ENCODE data around the gene TCHP.

TCHP gene

DNA sequence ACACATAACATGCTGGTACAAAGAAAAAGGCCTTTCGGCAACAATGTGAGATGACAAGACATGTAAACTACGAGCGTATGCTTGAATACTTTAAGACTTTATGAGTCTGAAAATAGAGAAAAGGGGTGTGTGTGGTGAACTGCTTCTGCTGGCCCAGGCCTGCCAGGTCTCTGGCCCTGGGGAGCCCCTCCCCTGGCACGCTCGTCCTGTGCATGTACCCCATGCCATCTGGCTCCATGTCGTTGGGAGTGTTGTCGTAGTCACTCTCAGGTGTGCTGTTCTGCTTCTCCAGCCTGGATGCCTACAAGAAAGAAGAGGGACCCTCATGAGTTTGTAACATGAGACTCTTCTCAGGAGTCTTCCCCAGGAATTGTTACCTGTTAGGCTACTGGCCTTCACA, 38.9 kb downstream of the TCHP start:
- peaks cover 10 to 58% of the 10 kb centered on the region in 2 donors for H3K36me3 ChIP-seq (replicated peaks in 1 of 2; ENCODE audit: control insufficient read depth in 2 of 2, insufficient read depth in 2 of 2, low read length in 2 of 2)

DNA sequence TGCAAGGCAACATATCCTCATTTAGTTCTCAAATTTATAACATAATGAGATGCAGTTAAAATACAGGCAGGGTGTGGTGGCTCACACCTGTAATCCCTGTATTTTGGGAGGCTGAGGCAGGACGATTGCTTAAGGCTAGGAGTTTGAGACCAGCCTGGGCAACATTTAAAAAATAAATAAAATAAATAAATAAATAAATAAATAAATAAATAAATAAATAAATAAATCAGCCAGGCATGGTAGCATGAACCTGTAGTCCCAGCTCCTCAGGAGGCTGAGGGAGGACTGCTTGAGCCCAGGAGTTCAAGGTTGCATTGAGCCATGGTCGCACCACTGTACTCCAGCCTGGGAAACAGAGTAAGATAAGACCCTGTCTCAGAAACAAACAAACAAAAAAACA, 39.4 kb downstream of the TCHP start:
- H3K79me1 ChIP-seq (ENCODE audit: low read depth, low read length) = no peaks in the 10 kb centered on the region
- H4K8ac ChIP-seq (ENCODE audit: low read depth, low read length) = no peak overlapping the region
- H3K4me2 ChIP-seq (ENCODE audit: insufficient read depth, low read length, poor library complexity, severe bottlenecking) = no peak overlapping the region
- H3K18ac ChIP-seq (ENCODE audit: low read length) = no peak overlapping the region
- no peak overlapping the region for H3K4ac ChIP-seq (ENCODE audit: low read length)
- no peak overlapping the region for H3K4me3 ChIP-seq (ENCODE audit: low read length in 2 of 2)
- H3K23ac ChIP-seq (ENCODE audit: low read depth, low read length, poor library complexity) = no peak overlapping the region
- no peak overlapping the region for H2BK120ac ChIP-seq (ENCODE audit: low read depth, low read length)
- H3K27ac ChIP-seq (replicated peaks; ENCODE audit: low read length) = no peak overlapping the region
- H2BK5ac ChIP-seq (ENCODE audit: low read length) = no peak overlapping the region
- no peak overlapping the region for H3K14ac ChIP-seq (ENCODE audit: low read length)
- H2AFZ ChIP-seq (ENCODE audit: low read length) = no peak overlapping the region
- H3K9me3 ChIP-seq (replicated peaks in 1 of 2; ENCODE audit: control insufficient read depth in 2 of 2, insufficient read depth in 1 of 2, low read depth in 1 of 2, low read length in 2 of 2) = no peaks in the 10 kb centered on the region
- no peak overlapping the region for H2BK15ac ChIP-seq (ENCODE audit: low read length)
- H3K4me1 ChIP-seq (ENCODE audit: control insufficient read depth in 2 of 2, insufficient read depth in 1 of 2, low read depth in 1 of 2, low read length in 2 of 2) = peaks cover under 1 to 1% of the 10 kb centered on the region in 2 donors
- no CpG with 5 or more reads among the region's 2 CpGs for WGBS, 2 donors (ENCODE audit: extremely low coverage in 2 of 2, insufficient read length in 2 of 2, insufficient replicate concordance in 1 of 2)
- H3K36me3 ChIP-seq (replicated peaks in 1 of 2; ENCODE audit: control insufficient read depth in 2 of 2, insufficient read depth in 2 of 2, low read length in 2 of 2) = peaks cover 10 to 57% of the 10 kb centered on the region in 2 donors
- no peak for DNase-seq (ENCODE audit: low spot score)
- H2BK12ac ChIP-seq (ENCODE audit: low read length) = no peak overlapping the region
- no peak overlapping the region for H2AK5ac ChIP-seq (ENCODE audit: low read depth, low read length)
- H3K27me3 ChIP-seq (ENCODE audit: control insufficient read depth in 3 of 3, insufficient read depth in 3 of 3, low read depth in 1 of 3, low read length in 3 of 3) = no peaks in the 10 kb centered on the region
- no peak overlapping the region for H4K91ac ChIP-seq (ENCODE audit: low read depth, low read length, poor library complexity)
- H3K9ac ChIP-seq (ENCODE audit: low read depth, low read length, poor library complexity) = no peak overlapping the region

More for the DNA sequence above, 38.9 kb downstream of the TCHP start:
- Histone ChIP-seq H4K91ac (ENCODE audit: low read depth, low read length, poor library complexity) (no peak overlapping the region), H3K9ac (ENCODE audit: low read depth, low read length, poor library complexity) (no peak overlapping the region), H3K4ac (ENCODE audit: low read length) (no peak overlapping the region), H2AK5ac (ENCODE audit: low read depth, low read length) (no peak overlapping the region), H3K18ac (ENCODE audit: low read length) (peak overlapping the region; percentile 9), H2BK5ac (ENCODE audit: low read length) (no peak overlapping the region), H3K4me1 (ENCODE audit: control insufficient read depth in 2 of 2, insufficient read depth in 1 of 2, low read depth in 1 of 2, low read length in 2 of 2) (no peaks in the 10 kb centered on the region), H3K9me3 (replicated peaks in 1 of 2; ENCODE audit: control insufficient read depth in 2 of 2, insufficient read depth in 1 of 2, low read depth in 1 of 2, low read length in 2 of 2) (no peaks in the 10 kb centered on the region), H3K27ac (replicated peaks; ENCODE audit: low read length) (no peak overlapping the region), H2BK12ac (ENCODE audit: low read length) (no peak overlapping the region), H2BK120ac (ENCODE audit: low read depth, low read length) (no peak overlapping the region), H2AFZ (ENCODE audit: low read length) (no peak overlapping the region), H4K8ac (ENCODE audit: low read depth, low read length) (no peak overlapping the region), H3K79me1 (ENCODE audit: low read depth, low read length) (no peaks in the 10 kb centered on the region), H3K14ac (ENCODE audit: low read length) (no peak overlapping the region), H3K27me3 (ENCODE audit: control insufficient read depth in 3 of 3, insufficient read depth in 3 of 3, low read depth in 1 of 3, low read length in 3 of 3) (no peaks in the 10 kb centered on the region), H3K4me2 (ENCODE audit: insufficient read depth, low read length, poor library complexity, severe bottlenecking) (no peak overlapping the region), H3K4me3 (ENCODE audit: low read length in 2 of 2) (no peak overlapping the region), H3K23ac (ENCODE audit: low read depth, low read length, poor library complexity) (no peak overlapping the region), H2BK15ac (ENCODE audit: low read length) (no peak overlapping the region)
- no CpG with 5 or more reads among the region's 7 CpGs for WGBS, 2 donors (ENCODE audit: extremely low coverage in 2 of 2, insufficient read length in 2 of 2, insufficient replicate concordance in 1 of 2)
- no peak for DNase-seq (ENCODE audit: low spot score)

DNA sequence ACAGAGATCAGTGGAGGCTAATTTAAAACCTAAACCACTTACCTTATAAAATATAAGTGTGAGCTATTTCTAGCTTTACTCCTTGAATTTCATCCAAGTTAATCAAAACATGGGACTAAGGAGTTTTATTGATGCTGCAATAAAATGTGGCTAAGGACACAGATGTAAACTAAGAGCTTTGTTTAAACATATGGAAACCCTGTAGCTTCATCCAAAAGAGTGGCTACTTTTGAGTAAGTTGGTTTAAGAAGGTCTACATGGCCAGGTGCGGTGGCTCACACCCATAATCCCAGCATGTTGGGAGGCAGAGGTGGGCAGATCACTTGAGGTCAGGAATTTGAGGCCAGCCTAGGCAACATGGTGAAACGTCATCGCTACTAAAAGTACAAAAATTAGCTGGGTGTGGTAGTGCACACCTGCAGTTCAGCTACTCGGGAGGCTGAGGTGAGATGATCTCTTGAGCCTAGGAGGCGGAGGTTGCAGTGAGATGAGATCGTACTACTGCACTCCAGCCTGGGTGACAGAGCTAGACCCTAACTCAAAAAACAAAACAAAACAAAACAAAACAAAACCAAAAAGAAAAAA, 40.4 kb downstream of the TCHP start:
- H3K9ac ChIP-seq (ENCODE audit: low read depth, low read length, poor library complexity) = no peak overlapping the region
- H3K4ac ChIP-seq (ENCODE audit: low read length) = no peak overlapping the region
- H3K18ac ChIP-seq (ENCODE audit: low read length) = peak overlapping the region; percentile 12
- no peaks in the 10 kb centered on the region for H3K79me1 ChIP-seq (ENCODE audit: low read depth, low read length)
- no peak overlapping the region for H2BK15ac ChIP-seq (ENCODE audit: low read length)
- peaks cover 5 to 10% of the 10 kb centered on the region in 2 donors for H3K4me1 ChIP-seq (ENCODE audit: control insufficient read depth in 2 of 2, insufficient read depth in 1 of 2, low read depth in 1 of 2, low read length in 2 of 2)
- no peak overlapping the region for H2AK5ac ChIP-seq (ENCODE audit: low read depth, low read length)
- no peak overlapping the region for H3K27ac ChIP-seq (replicated peaks; ENCODE audit: low read length)
- no peak overlapping the region for H3K4me3 ChIP-seq (ENCODE audit: low read length in 2 of 2)
- no peaks in the 10 kb centered on the region for H3K27me3 ChIP-seq (ENCODE audit: control insufficient read depth in 3 of 3, insufficient read depth in 3 of 3, low read depth in 1 of 3, low read length in 3 of 3)
- H2BK120ac ChIP-seq (ENCODE audit: low read depth, low read length) = no peak overlapping the region
- H2AFZ ChIP-seq (ENCODE audit: low read length) = no peak overlapping the region
- H3K23ac ChIP-seq (ENCODE audit: low read depth, low read length, poor library complexity) = no peak overlapping the region
- H2BK12ac ChIP-seq (ENCODE audit: low read length) = no peak overlapping the region
- no peak overlapping the region for H3K4me2 ChIP-seq (ENCODE audit: insufficient read depth, low read length, poor library complexity, severe bottlenecking)
- no peak for DNase-seq (ENCODE audit: low spot score)
- no CpG with 5 or more reads among the region's 6 CpGs for WGBS, 2 donors (ENCODE audit: extremely low coverage in 2 of 2, insufficient read length in 2 of 2, insufficient replicate concordance in 1 of 2)
- no peak overlapping the region for H3K14ac ChIP-seq (ENCODE audit: low read length)
- H4K8ac ChIP-seq (ENCODE audit: low read depth, low read length) = no peak overlapping the region
- peaks cover 10 to 50% of the 10 kb centered on the region in 2 donors for H3K36me3 ChIP-seq (replicated peaks in 1 of 2; ENCODE audit: control insufficient read depth in 2 of 2, insufficient read depth in 2 of 2, low read length in 2 of 2)
- no peak overlapping the region for H4K91ac ChIP-seq (ENCODE audit: low read depth, low read length, poor library complexity)
- no peak overlapping the region for H2BK5ac ChIP-seq (ENCODE audit: low read length)
- no peaks in the 10 kb centered on the region for H3K9me3 ChIP-seq (replicated peaks in 1 of 2; ENCODE audit: control insufficient read depth in 2 of 2, insufficient read depth in 1 of 2, low read depth in 1 of 2, low read length in 2 of 2)

DNA sequence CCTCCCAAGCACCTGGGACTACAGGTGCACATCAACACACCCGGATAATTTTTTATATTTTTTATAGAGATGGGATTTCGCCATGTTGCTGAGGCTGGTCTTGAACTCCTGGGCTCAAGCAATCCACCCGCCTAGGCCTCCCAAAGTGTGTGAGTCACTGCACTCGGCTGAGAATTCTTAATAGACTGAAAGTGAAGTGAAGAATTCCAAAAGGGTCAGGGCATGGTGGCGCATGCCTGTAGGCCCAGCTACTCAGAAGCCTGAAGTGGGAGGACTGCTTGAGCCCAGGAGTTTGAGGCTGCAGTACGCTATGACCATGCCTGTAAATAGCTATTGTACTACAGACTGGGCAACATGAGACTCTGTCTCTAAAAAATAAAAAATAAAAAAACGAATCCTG, 43.7 kb downstream of the TCHP start:
- Histone ChIP-seq H2BK120ac (ENCODE audit: low read depth, low read length) (no peak overlapping the region), H3K9me3 (replicated peaks in 1 of 2; ENCODE audit: control insufficient read depth in 2 of 2, insufficient read depth in 1 of 2, low read depth in 1 of 2, low read length in 2 of 2) (no peaks in the 10 kb centered on the region), H3K9ac (ENCODE audit: low read depth, low read length, poor library complexity) (no peak overlapping the region), H2BK12ac (ENCODE audit: low read length) (no peak overlapping the region), H2AFZ (ENCODE audit: low read length) (no peak overlapping the region), H3K36me3 (replicated peaks in 1 of 2; ENCODE audit: control insufficient read depth in 2 of 2, insufficient read depth in 2 of 2, low read length in 2 of 2) (peaks cover 1 to 36% of the 10 kb centered on the region in 2 donors), H3K4me2 (ENCODE audit: insufficient read depth, low read length, poor library complexity, severe bottlenecking) (no peak overlapping the region), H2BK15ac (ENCODE audit: low read length) (no peak overlapping the region), H3K4me1 (ENCODE audit: control insufficient read depth in 2 of 2, insufficient read depth in 1 of 2, low read depth in 1 of 2, low read length in 2 of 2) (peaks cover 16 to 40% of the 10 kb centered on the region in 2 donors), H3K14ac (ENCODE audit: low read length) (no peak overlapping the region), H3K79me1 (ENCODE audit: low read depth, low read length) (no peaks in the 10 kb centered on the region), H3K4ac (ENCODE audit: low read length) (no peak overlapping the region), H4K91ac (ENCODE audit: low read depth, low read length, poor library complexity) (no peak overlapping the region), H3K27me3 (ENCODE audit: control insufficient read depth in 3 of 3, insufficient read depth in 3 of 3, low read depth in 1 of 3, low read length in 3 of 3) (no peaks in the 10 kb centered on the region), H3K18ac (ENCODE audit: low read length) (no peak overlapping the region), H4K8ac (ENCODE audit: low read depth, low read length) (no peak overlapping the region), H2AK5ac (ENCODE audit: low read depth, low read length) (no peak overlapping the region), H3K27ac (replicated peaks; ENCODE audit: low read length) (no peak overlapping the region), H2BK5ac (ENCODE audit: low read length) (no peak overlapping the region), H3K4me3 (ENCODE audit: low read length in 2 of 2) (no peak overlapping the region), H3K23ac (ENCODE audit: low read depth, low read length, poor library complexity) (no peak overlapping the region)
- WGBS, 2 donors (ENCODE audit: extremely low coverage in 2 of 2, insufficient read length in 2 of 2, insufficient replicate concordance in 1 of 2) = no CpG with 5 or more reads among the region's 7 CpGs
- DNase-seq (ENCODE audit: low spot score) = no peak
